ENCODE measurements around the gene SNX12.
"Not testable (repeated sequence)": the region's sequence is repeated elsewhere in the genome, so short reads cannot be mapped to it uniquely, and the experiment has no call there.

The SNX12 gene

DNA sequence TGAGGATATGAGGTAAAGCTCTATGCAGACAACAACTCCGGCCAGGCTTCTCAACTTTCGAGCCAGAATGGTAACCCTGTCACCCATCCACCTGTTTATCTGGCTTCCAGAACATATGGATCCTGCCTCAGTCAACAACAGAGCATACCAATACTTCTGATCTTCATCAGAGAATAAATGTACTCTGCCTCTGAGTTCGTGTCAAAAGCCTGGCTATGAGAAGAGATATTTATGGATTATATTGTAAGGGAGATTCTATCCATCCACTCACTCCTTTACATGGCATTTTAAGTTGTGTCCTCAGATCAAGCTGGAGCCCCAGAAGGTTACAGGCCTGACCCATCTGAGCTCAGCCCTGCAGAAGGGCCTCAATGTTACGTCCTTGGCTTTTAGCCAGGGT lies 17.8 kb upstream of the SNX12 start:
- no peak for DNase-seq

GRCh38 chrX:71082822-71083221 lies 14.7 kb upstream of the SNX12 start:
- DNase-seq = no peak

DNA sequence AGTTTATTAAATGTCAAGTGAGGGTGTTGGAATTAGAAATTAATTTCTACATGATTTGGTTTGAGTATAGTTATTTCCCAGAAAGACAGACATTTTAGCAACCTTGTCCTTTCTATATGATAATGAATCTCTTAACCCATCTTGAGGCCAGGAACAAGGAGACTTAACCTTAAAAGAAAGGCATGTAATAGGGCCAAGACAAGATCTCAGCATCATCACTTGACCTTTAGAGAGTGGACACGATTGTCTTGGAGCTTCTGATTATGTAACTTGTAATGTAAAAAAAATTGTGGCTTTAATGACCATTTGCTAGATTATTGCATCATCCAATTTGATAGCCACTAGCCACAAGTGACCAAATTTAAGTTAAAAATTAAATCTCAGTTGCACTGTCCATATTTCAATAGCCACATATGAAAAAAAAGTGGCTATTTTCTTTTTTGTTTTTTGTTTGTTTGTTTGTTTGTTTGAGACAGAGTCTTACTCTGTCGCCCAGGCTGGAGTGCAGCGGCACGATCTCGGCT lies 14.1 kb upstream of the SNX12 start:
- DNase-seq = no peak

DNA sequence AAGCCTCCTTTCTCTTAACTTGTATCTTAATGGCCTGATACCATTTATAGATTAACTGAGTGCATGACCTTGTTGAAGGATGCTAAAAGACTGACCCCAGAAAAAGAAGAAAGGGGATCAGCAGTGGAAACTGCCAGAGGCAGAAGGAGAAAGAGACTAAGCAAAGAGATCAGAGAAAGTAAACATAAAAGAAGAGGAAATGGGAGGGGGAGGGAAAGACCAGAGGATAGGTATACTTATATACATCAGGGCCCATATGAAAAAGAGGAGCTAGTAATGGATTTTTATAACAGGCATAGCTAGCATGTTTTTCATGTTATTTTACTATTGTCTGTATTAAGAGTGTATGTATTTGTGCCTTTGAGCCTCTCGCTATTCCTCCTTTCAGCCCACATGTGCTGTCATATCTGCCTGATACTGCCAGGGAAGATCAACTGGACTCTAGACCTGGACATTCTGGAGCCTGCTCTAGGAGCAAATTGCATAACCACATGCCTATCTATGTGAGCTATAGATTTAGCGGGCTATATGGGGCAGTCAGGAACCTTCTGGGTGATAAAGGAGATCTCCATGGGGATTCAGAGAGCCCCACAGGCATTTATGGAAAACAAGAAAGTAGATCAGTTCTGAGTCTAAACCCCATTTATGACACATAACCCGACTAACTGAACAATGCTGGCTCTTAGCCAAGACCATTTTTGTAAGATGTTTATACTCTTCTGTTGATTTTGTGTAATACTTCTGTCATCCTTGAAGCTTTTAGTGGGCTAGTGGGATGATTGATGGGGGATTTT lies 13.4 kb upstream of the SNX12 start:
- no peak for DNase-seq

DNA sequence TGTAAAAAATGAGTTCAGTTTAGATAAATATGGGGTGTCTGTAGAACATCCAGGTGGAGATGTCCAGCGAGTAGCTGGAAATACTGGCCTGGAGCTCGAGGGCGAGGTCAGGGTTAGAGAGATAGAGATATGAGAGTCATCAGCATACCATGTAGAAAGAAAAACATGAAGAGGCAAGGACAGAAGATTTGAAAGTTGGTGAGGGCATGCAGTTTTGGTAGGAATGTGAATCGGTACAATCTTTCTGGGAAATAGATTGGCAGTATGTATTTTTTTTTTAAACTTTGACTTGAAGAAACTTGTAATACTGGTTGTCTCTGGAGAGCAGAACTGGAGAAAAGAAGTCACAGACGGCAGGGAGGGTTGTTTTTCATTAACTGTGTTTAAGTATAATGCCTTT lies 2.4 kb upstream of the SNX12 start:
- DNase-seq = no peak

- DNase-seq = no peak
Measured at GRCh38 chrX:71067712-71068043, 456 bp downstream of the SNX12 start.

GRCh38 chrX:71067089-71067488 lies 1.0 kb downstream of the SNX12 start:
- no peak for DNase-seq

- no peak for DNase-seq
Measured at GRCh38 chrX:71060127-71060526, 8.0 kb downstream of the SNX12 start.

DNA sequence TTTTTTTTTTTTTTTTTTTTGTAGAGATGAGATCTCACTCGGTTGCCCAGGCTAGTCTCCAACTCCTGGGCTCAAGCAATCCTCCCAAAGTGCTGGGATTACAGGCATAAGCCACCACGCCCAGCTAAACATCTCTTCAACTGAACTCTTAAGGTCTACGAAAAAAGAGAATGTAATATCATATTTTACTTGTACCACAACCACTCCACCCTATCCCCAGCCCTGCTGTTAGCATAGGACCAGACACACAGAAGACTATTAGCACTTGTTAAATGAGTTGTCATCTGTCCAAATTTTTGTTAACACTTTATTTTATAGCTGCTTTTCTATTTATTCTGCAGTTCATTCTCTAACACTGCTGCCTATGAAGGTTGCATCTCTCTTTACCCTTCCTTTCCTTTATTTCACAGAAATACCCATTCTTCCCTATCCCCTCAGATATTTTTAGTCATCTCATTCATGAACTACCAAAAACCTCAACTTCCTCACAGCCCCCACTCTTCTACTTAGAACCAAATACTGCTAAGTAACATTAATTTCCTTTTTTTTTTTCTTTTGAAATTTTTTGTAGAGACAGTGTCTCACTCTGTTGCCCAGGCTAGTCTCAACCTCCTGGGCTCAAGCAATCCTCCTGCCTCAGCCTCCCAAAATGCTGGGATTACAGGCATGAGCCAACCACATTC lies 10.1 kb downstream of the SNX12 start:
- DNase-seq = no peak

GRCh38 chrX:71056867-71057266 lies 11.3 kb downstream of the SNX12 start:
- no peak for DNase-seq

- no peak for DNase-seq
Measured at GRCh38 chrX:71053217-71053621, 14.9 kb downstream of the SNX12 start.

DNA sequence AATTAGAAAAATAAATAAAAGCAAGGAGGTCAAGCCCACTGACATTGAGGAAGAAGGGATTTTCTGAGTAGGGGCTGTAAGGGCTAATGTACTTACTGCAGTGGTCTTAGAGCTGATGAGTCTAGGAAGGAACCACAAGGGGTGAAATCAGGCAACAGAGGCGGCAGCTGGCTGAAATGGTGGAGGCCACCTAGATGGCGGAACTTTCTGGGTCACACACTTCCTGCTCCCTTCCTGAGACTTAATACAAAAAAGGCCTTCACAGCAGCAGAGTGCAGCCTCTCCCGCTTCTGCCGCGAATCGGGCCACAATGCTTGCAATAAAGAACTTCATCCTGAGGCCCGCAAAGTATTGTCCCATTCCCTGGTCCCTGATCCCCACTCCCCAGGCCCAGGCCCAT lies 15.4 kb downstream of the SNX12 start:
- DNase-seq = no peak

GRCh38 chrX:71047891-71048290 lies 20.2 kb downstream of the SNX12 start:
- DNase-seq = not testable (repeated sequence)

DNA sequence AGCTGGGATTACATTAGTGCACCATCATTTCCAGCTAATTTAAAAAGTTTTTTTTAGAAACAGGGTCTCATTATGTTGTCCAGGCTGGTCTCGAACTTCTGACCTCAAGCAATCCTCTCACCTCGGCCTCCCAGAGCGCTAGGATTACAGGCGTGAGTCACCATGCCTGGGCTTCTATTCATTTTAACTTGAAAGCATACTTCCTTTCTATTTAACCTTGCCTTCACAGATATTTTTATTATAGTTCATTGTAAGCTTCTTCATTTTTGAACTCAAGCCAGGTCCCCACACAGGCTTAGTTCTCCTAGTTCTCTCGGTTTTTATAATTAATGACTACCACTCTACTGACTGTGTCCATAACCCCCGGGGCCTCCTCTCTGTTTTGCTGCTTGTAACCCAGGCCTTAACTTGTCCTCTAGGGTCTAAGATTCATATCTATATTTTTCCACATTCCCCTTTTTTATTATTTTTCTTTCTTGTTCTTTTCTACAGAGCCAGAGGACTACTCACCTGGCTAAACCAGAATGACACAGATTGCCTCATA lies 50.7 kb downstream of the SNX12 start:
- DNase-seq = no peak
